ENCODE data around the gene PITPNM3. TPM values are rescaled to one million over a fixed set of nuclear protein-coding genes. Genes with fewer than 3 reads are reported as not detected.
A peak's percentile ranks its signal among the peaks of the same experiment; 100 is the strongest.

Gene PITPNM3
- total RNA-seq, 4 donors from 2014 or later, result 4.0 to 10.9 (median 5.6) TPM

DNA sequence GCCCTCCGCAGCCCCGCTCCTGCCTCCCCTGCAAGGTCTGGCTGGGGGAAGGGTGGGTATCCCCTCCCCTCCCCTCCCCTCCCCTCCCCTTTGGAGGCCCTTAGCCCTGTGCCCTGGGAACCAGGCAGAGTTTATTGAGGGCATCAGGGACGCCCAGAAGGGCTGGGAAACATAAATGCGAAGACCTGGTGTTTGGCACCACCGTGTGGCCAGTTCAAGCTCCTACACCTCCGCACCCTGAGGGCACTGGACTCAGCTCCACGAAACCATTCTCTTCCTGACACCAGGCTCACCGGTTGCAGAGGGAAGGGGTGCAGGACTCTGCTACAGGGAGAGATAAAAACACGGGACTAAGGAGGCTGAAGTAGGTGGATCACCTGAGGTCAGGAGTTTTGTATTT, 120.4 kb downstream of the PITPNM3 start:
- no peaks in the 10 kb centered on the region for H3K36me3 ChIP-seq
- no peaks in the 10 kb centered on the region for H3K9me3 ChIP-seq
- DNase-seq, result peak; percentile 42 to 56
- intact Hi-C loops (cut with DNase I), result no loop called here
- H3K4me3 ChIP-seq (replicated peaks in 1 of 3), result no peak overlapping the region
- 14% methylated on average over 9 of the region's 9 CpGs for WGBS, 2 donors
- no peaks in the 10 kb centered on the region for H3K27me3 ChIP-seq
- no peak for TF ChIP-seq POLR2A (IDR thresholded peaks at IDR 0.05)
- TF ChIP-seq, protein P1, sequence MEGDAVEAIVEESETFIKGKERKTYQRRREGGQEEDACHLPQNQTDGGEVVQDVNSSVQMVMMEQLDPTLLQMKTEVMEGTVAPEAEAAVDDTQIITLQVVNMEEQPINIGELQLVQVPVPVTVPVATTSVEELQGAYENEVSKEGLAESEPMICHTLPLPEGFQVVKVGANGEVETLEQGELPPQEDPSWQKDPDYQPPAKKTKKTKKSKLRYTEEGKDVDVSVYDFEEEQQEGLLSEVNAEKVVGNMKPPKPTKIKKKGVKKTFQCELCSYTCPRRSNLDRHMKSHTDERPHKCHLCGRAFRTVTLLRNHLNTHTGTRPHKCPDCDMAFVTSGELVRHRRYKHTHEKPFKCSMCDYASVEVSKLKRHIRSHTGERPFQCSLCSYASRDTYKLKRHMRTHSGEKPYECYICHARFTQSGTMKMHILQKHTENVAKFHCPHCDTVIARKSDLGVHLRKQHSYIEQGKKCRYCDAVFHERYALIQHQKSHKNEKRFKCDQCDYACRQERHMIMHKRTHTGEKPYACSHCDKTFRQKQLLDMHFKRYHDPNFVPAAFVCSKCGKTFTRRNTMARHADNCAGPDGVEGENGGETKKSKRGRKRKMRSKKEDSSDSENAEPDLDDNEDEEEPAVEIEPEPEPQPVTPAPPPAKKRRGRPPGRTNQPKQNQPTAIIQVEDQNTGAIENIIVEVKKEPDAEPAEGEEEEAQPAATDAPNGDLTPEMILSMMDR (IDR thresholded peaks at IDR 0.05), result peak; percentile 43 to 81 (median 58)
- no peaks in the 10 kb centered on the region for H3K4me1 ChIP-seq
- H3K27ac ChIP-seq, result no peak overlapping the region

DNA sequence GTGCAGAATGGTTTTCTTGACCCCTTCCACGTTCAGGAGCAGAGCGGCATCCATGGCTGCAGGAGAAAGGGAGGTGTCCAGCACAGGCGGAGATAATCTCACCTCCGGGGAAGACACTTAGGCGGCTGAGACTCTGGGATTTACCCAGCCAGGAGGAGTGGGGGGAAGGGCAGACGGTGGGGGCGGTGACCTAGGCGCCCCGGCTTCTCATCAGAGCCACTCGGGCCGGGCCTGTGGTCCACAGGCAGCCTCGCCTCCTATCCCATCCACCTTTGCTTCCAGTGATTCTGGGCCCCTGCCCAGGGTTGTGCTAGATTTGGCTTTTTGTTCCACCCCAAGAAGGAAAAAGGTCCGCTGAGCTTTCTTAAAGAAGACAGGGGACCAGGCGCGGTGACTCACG, 121.3 kb downstream of the PITPNM3 start, which contains the start of gene AIPL1:
Gene AIPL1 (minus strand): TSS at position 71 of the 400 bp plus-strand sequence. CDS start 17 bp downstream, at position 54.
- 80 to 95% methylated on average over 7 to 15 of the region's 16 CpGs for WGBS, 2 donors
- Histone ChIP-seq H3K36me3 (no peaks in the 10 kb centered on the region), H3K27me3 (no peaks in the 10 kb centered on the region), H3K4me1 (no peaks in the 10 kb centered on the region), H3K27ac (no peak within 1 kb of the TSS), H3K4me3 (replicated peaks in 1 of 3) (no peak within 1 kb of the TSS), H3K9me3 (no peaks in the 10 kb centered on the region)
- TF ChIP-seq POLR2A (IDR thresholded peaks at IDR 0.05), result no peak
- TF ChIP-seq, protein P1 (IDR thresholded peaks at IDR 0.05), result no peak
- DNase-seq, result no peak
- intact Hi-C loops (cut with DNase I), result no loop called here

GRCh38 chr17:6430769-6431168, 125.6 kb downstream of the PITPNM3 start:
- no peak overlapping the region for H3K27ac ChIP-seq
- H3K27me3 ChIP-seq, result no peaks in the 10 kb centered on the region
- intact Hi-C loops (cut with DNase I), result no loop called here
- H3K4me1 ChIP-seq, result no peaks in the 10 kb centered on the region
- H3K4me3 ChIP-seq (replicated peaks in 1 of 3), result no peak overlapping the region
- H3K9me3 ChIP-seq, result no peaks in the 10 kb centered on the region
- no peak for DNase-seq
- TF ChIP-seq, protein P1 (IDR thresholded peaks at IDR 0.05), result no peak
- no peak for TF ChIP-seq POLR2A (IDR thresholded peaks at IDR 0.05)
- H3K36me3 ChIP-seq, result no peaks in the 10 kb centered on the region

DNA sequence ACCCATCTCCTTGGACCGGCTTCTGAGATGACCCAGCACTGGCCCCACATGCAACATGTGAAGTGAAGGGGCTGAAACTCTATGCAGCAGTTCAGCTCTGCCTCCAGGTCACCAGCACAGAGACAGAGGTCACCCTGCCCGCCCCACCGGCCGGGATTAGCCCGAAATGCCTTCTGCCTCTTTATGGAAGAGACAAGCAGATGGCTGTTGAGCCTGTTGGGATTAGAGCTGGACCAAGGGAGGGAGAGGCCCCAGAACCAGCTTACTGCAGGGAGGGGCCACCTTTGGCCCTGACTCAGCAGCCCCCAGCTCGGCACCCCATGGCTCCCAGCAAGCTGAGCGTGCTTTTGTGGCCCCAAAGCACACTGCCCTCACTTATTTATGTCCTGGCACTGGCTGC, 127.1 kb downstream of the PITPNM3 start:
- intact Hi-C loops (cut with DNase I), result no loop called here
- H3K27ac ChIP-seq, result no peak overlapping the region
- H3K4me1 ChIP-seq, result no peaks in the 10 kb centered on the region
- no peak overlapping the region for H3K4me3 ChIP-seq (replicated peaks in 1 of 3)
- TF ChIP-seq POLR2A (IDR thresholded peaks at IDR 0.05), result no peak
- TF ChIP-seq, protein P1 (IDR thresholded peaks at IDR 0.05), result no peak
- no peaks in the 10 kb centered on the region for H3K27me3 ChIP-seq
- H3K36me3 ChIP-seq, result no peaks in the 10 kb centered on the region
- no peaks in the 10 kb centered on the region for H3K9me3 ChIP-seq
- 80% methylated on average over 1 of the region's 7 CpGs; no CpG with 5 or more reads in 1 of the 2 donors for WGBS, 2 donors
- no peak for DNase-seq

GRCh38 chr17:6428207-6428965, 128.0 kb downstream of the PITPNM3 start:
- Histone ChIP-seq H3K27ac (no peak overlapping the region), H3K9me3 (no peaks in the 10 kb centered on the region), H3K4me1 (no peaks in the 10 kb centered on the region), H3K4me3 (replicated peaks in 1 of 3) (no peak overlapping the region), H3K27me3 (no peaks in the 10 kb centered on the region), H3K36me3 (no peaks in the 10 kb centered on the region)
- no peak for TF ChIP-seq POLR2A (IDR thresholded peaks at IDR 0.05)
- TF ChIP-seq, protein P1 (IDR thresholded peaks at IDR 0.05), result no peak
- WGBS, 2 donors, result 86 to 93% methylated on average over 13 to 14 of the region's 17 CpGs
- intact Hi-C loops (cut with DNase I), result no loop called here
- no peak for DNase-seq
